Endothelial cell of umbilical vein (primary cell): ENCODE results near the gene DGCR8. TPM values are rescaled to one million over a fixed set of nuclear protein-coding genes. Genes with fewer than 3 reads are reported as not detected.
A peak's percentile ranks its signal among the peaks of the same experiment; 100 is the strongest.

Experiments
- BruUV-seq: library from RNA; stranded (reverse); fragments of 400-500 nt; replicated peaks from 2 replicates; lab custom pipeline; 2021; lab: Mats Ljungman, UMichigan
- CTCF ChIA-PET: fragments of 300-600, 350-600 bp; sonication (Branson Sonifier 250); formaldehyde crosslinking; loops from one replicate; lab custom pipeline; 2021; ENCODE audit warnings: antibody characterized with exemption, inconsistent platforms; lab: Charles Lee
- POLR2A ChIA-PET: fragments of 300-600, 350-600 bp; sonication (Branson Sonifier 250); formaldehyde crosslinking; loops from one replicate; lab custom pipeline; 2021; ENCODE audit warnings: antibody characterized with exemption, inconsistent platforms; lab: Charles Lee
- DNase-seq: peaks from one replicate; pipeline ENCODE4 v3.0.0-alpha.2; 2011; ENCODE audit warnings: low read depth, low spot score
- FAIRE-seq: peaks from 2 replicates; lab custom pipeline; 2011; peaks lifted over from hg19 to GRCh38; lab: Jason Lieb, UNC
- H2AFZ ChIP-seq: 2 replicates; pipeline ENCODE4 v1.6.0; 2012; ENCODE audit warnings: low read depth, low read length, control low read depth, inconsistent platforms
- H3K27ac ChIP-seq: 2 replicates; pipeline ENCODE4 v1.5.1; 2011; ENCODE audit warnings: low read depth, mild to moderate bottlenecking, control low read depth, low read length, moderate library complexity; ENCODE audit not compliant: insufficient read depth
- H3K27me3 ChIP-seq, 2 experiments: 2 replicates each; pipeline versions ENCODE4 v1.6.0 to v1.6.1; 2011; ENCODE audit warnings: low read length in 2 of 2, mixed read lengths in 1 of 2; ENCODE audit not compliant: control insufficient read depth in 2 of 2, insufficient read depth in 2 of 2
- H3K36me3 ChIP-seq, 2 experiments: 2 replicates in 1 of 2; 3 replicates in 1 of 2; pipeline ENCODE4 v1.5.1; 2011; ENCODE audit warnings: low read length in 2 of 2, mild to moderate bottlenecking in 1 of 2, moderate library complexity in 1 of 2; ENCODE audit not compliant: control insufficient read depth in 2 of 2, insufficient read depth in 2 of 2; ENCODE audit errors: extremely low read depth in 1 of 2
- H3K4me1 ChIP-seq: 3 replicates; pipeline ENCODE4 v1.5.1; 2011; ENCODE audit warnings: mild to moderate bottlenecking, low read length; ENCODE audit not compliant: control insufficient read depth, insufficient read depth; ENCODE audit errors: extremely low read depth
- H3K4me2 ChIP-seq: 2 replicates; pipeline ENCODE4 v1.6.1; 2011; ENCODE audit warnings: low read length, control low read depth, mixed read lengths; ENCODE audit not compliant: insufficient read depth
- H3K4me3 ChIP-seq, 3 experiments: fragments of 200-600 bp in 1 of 3; sonication (generic), shearing (Covaris generic) in 1 of 3; replicated peaks in 1 of 3; 2 replicates each; pipeline ENCODE4 v1.5.1; 2011 to 2016; ENCODE audit warnings: control low read depth in 3 of 3, low read length in 3 of 3, mild to moderate bottlenecking in 2 of 3, inconsistent platforms in 1 of 3, low read depth in 1 of 3, moderate library complexity in 1 of 3; ENCODE audit not compliant: insufficient read depth in 1 of 3
- H3K79me2 ChIP-seq: 2 replicates; pipeline ENCODE4 v1.6.0; 2012; ENCODE audit warnings: low read length, inconsistent platforms; ENCODE audit not compliant: control insufficient read depth, insufficient read depth
- H3K9ac ChIP-seq: replicated peaks from 2 replicates; pipeline ENCODE3; 2011; ENCODE audit warnings: low read length, control low read depth; ENCODE audit not compliant: insufficient read depth; ENCODE audit errors: extremely low read depth
- H3K9me1 ChIP-seq: replicated peaks from 3 replicates; pipeline ENCODE4 v1.6.0; 2011; ENCODE audit warnings: mild to moderate bottlenecking, low read length; ENCODE audit not compliant: control insufficient read depth, insufficient read depth; ENCODE audit errors: extremely low read depth
- H3K9me3 ChIP-seq: replicated peaks from 2 replicates; pipeline ENCODE4 v1.5.1; 2012; ENCODE audit warnings: low read length, inconsistent platforms; ENCODE audit not compliant: control insufficient read depth, insufficient read depth
- H4K20me1 ChIP-seq: replicated peaks from 2 replicates; pipeline ENCODE3; 2011; ENCODE audit warnings: mild to moderate bottlenecking, low read length; ENCODE audit not compliant: control insufficient read depth, insufficient read depth; ENCODE audit errors: extremely low read depth
- EZH2 ChIP-seq: IDR thresholded peaks from 2 replicates; pipeline ENCODE4 v1.6.1; 2012; ENCODE audit warnings: borderline replicate concordance, low read depth, mild to moderate bottlenecking, moderate library complexity, low read length, inconsistent platforms; ENCODE audit not compliant: severe bottlenecking
- FOS ChIP-seq: IDR thresholded peaks from 2 replicates; pipeline ENCODE4 v1.6.1; 2011; ENCODE audit warnings: mild to moderate bottlenecking, low read length, moderate library complexity, borderline replicate concordance; ENCODE audit not compliant: insufficient read depth
- GATA2 ChIP-seq: IDR thresholded peaks from 2 replicates; pipeline ENCODE4 v1.7.0; 2011; ENCODE audit warnings: low read depth, mild to moderate bottlenecking, moderate library complexity, mixed read lengths, low read length; ENCODE audit not compliant: insufficient read length, insufficient read depth
- JUN ChIP-seq: IDR thresholded peaks from 2 replicates; pipeline ENCODE4 v1.6.1; 2011; ENCODE audit warnings: borderline replicate concordance, low read depth; ENCODE audit not compliant: insufficient read length, insufficient read depth
- MYC ChIP-seq: IDR thresholded peaks from one replicate; pipeline ENCODE4 v1.6.1; 2011; ENCODE audit warnings: mild to moderate bottlenecking, low read depth, low read length
- POLR2A ChIP-seq: IDR thresholded peaks from 2 replicates; pipeline ENCODE4 v1.6.1; 2012; ENCODE audit warnings: low read depth, mild to moderate bottlenecking, control low read depth, low read length
- POLR2AphosphoS5 ChIP-seq: IDR thresholded peaks from 2 replicates; pipeline ENCODE4 v1.6.1; 2012; ENCODE audit warnings: low read depth, mild to moderate bottlenecking, control low read depth, low read length, moderate library complexity; ENCODE audit not compliant: insufficient read depth
- dilution Hi-C: fragments of 300-500 bp; cut with MboI; formaldehyde crosslinking; loops from one replicate; pipeline ENCODE4 v1.15.0; 2019; ENCODE audit warnings: low sequenced_read_pairs; ENCODE audit not compliant: extremely low pct_ligation_motif_present
- intact Hi-C: fragments of 100-400 bp; cut with micrococcal nuclease; formaldehyde crosslinking; loops from one replicate; pipeline ENCODE4 v1.10.0; 2022
- polyA plus RNA-seq, 4 experiments: library from polyadenylated mRNA; depleted of rRNA in 3 of 4; stranded (reverse) in 3 of 4; unstranded in 1 of 4; fragments of >200 nt; gene quantifications; 2 replicates each; pipeline versions ENCODE4 v1.2.1 to v1.2.3, GENCODE V29; 2011 to 2012; ENCODE audit warnings: missing spikeins in 1 of 4
- total RNA-seq: library from RNA; stranded (reverse); gene quantifications from 2 replicates; pipeline ENCODE4 v1.2.3, GENCODE V29; 2021
- TF ChIP-seq, protein P1 (sequence below), 2 donors: IDR thresholded peaks; 1 replicate in 1 of 2; 2 replicates in 1 of 2; pipeline ENCODE4 v1.5.1; 2011; ENCODE audit warnings: low read length in 2 of 2, mild to moderate bottlenecking in 2 of 2, moderate library complexity in 2 of 2, control low read depth in 1 of 2, inconsistent platforms in 1 of 2, low read depth in 1 of 2; ENCODE audit not compliant: insufficient read depth in 1 of 2; ENCODE audit errors: extremely low read depth in 1 of 2
- TF ChIP-seq, protein P2 (sequence below): IDR thresholded peaks from 2 replicates; pipeline ENCODE4 v1.6.1; 2011; ENCODE audit not compliant: insufficient read depth, insufficient read length

Gene DGCR8
- total and polyA plus RNA-seq, 2 donors (not counting 3 experiments of a cell fraction or from before 2014, with no cell fraction given): 32.7 to 64.2 TPM

DNA sequence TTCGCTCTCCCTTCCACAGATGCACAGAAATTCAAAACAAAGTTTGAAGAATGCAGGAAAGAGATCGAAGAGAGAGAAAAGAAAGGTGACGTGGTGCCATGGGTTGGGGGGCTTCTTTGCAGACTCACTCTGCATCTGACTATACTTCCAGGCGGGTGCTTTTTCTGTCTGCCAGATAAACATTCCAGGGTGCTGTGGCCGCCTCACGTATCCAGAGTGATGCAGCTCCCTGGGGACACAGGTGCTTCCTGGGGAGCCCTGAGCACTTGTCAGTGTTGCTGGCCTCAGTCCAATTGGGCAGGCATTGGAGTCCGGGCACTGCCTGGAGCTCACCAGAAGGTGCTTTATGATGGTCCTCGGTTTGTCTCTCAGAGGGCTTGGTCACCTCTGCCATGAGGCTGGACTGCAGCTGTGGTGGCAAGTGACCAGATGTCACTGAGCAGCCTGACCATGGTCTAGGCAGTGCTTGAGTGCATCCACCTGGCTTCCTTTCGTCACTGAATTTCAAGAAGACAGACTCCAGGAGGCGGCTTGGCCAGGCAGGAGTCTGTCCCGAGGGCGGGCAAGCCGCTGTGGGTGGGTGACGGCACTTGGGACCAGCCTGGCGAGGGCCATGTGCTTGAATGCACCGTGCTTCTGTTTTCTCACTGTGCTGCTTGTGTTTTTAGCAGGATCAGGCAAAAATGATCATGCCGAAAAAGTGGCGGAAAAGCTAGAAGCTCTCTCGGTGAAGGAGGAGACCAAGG, 46.4 kb downstream of the DGCR8 start:
- no peak overlapping the region for H3K27ac ChIP-seq
- dilution Hi-C loops (no loop called here), intact Hi-C loops (no loop called here)
- CTCF ChIA-PET: no interaction called here
- peaks cover 23% of the 10 kb centered on the region for H3K79me2 ChIP-seq
- POLR2A ChIA-PET: no interaction called here
- no peak overlapping the region for H3K4me2 ChIP-seq
- H3K9me1 ChIP-seq: no peaks in the 10 kb centered on the region
- H3K36me3 ChIP-seq: peaks cover 5 to 28% of the 10 kb centered on the region in 2 experiments
- no TSS peak for BruUV-seq
- no peak overlapping the region for H3K9ac ChIP-seq
- no peak overlapping the region for H2AFZ ChIP-seq
- no peaks in the 10 kb centered on the region for H3K4me1 ChIP-seq
- TF ChIP-seq GATA2 (no peak), POLR2A (no peak), MYC (no peak), POLR2AphosphoS5 (no peak), FOS (no peak), EZH2 (no peak), JUN (no peak)
- TF ChIP-seq, protein P1, sequence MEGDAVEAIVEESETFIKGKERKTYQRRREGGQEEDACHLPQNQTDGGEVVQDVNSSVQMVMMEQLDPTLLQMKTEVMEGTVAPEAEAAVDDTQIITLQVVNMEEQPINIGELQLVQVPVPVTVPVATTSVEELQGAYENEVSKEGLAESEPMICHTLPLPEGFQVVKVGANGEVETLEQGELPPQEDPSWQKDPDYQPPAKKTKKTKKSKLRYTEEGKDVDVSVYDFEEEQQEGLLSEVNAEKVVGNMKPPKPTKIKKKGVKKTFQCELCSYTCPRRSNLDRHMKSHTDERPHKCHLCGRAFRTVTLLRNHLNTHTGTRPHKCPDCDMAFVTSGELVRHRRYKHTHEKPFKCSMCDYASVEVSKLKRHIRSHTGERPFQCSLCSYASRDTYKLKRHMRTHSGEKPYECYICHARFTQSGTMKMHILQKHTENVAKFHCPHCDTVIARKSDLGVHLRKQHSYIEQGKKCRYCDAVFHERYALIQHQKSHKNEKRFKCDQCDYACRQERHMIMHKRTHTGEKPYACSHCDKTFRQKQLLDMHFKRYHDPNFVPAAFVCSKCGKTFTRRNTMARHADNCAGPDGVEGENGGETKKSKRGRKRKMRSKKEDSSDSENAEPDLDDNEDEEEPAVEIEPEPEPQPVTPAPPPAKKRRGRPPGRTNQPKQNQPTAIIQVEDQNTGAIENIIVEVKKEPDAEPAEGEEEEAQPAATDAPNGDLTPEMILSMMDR (IDR thresholded peaks at IDR 0.05; ENCODE audit: extremely low read depth in 1 of 2, insufficient read depth in 1 of 2, low read depth in 1 of 2, low read length in 2 of 2): no peak
- TF ChIP-seq, protein P2, sequence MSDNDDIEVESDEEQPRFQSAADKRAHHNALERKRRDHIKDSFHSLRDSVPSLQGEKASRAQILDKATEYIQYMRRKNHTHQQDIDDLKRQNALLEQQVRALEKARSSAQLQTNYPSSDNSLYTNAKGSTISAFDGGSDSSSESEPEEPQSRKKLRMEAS: no peak
- H3K9me3 ChIP-seq: no peaks in the 10 kb centered on the region
- no peak for DNase-seq
- no peaks in the 10 kb centered on the region for H4K20me1 ChIP-seq
- no peaks in the 10 kb centered on the region for H3K27me3 ChIP-seq
- peak; percentile 48 for FAIRE-seq
- H3K4me3 ChIP-seq: no peak overlapping the region
